K562 (cell line): Measurements from ENCODE around the gene C2orf92. TPM values are rescaled to one million over a fixed set of nuclear protein-coding genes. Genes with fewer than 3 reads are reported as not detected.

Source experiments
- E4F1 ChIP-seq: fragments of 250-450 bp; sonication (Bioruptor Pico); IDR thresholded peaks from 2 replicates; pipeline ENCODE4 v1.5.0; 2021; ENCODE audit warnings: mild to moderate bottlenecking, borderline replicate concordance
- ELF2 ChIP-seq: fragments of 250-450 bp; sonication (Bioruptor Pico); IDR thresholded peaks from 2 replicates; pipeline ENCODE4 v1.5.0; 2021; ENCODE audit warnings: mild to moderate bottlenecking
- FOXO4 ChIP-seq: fragments of 450-650 bp; formaldehyde crosslinking; IDR thresholded peaks from 2 replicates; pipeline ENCODE4 v1.4.0; 2020; ENCODE audit warnings: mild to moderate bottlenecking, moderate library complexity
- HBP1 ChIP-seq: fragments of 450-650 bp; formaldehyde crosslinking; IDR thresholded peaks from 2 replicates; pipeline ENCODE4 v1.4.0; 2022; ENCODE audit warnings: missing genetic modification characterization
- NCOA1 ChIP-seq: fragments of 450-650 bp; IDR thresholded peaks from 2 replicates; pipeline ENCODE4 v1.6.1; 2016; ENCODE audit warnings: low read depth
- POU5F1 ChIP-seq: fragments of 150-350 bp; IDR thresholded peaks from 2 replicates; pipeline ENCODE4 v1.6.1; 2014; ENCODE audit warnings: borderline replicate concordance, low read length, low read depth, mild to moderate bottlenecking; ENCODE audit not compliant: partially characterized antibody
- SMARCA4 ChIP-seq: fragments of 450-650 bp; IDR thresholded peaks from 2 replicates; pipeline ENCODE4 v1.6.1; 2016
- SMARCC2 ChIP-seq: fragments of 450-650 bp; IDR thresholded peaks from 2 replicates; pipeline ENCODE4 v1.6.1; 2017; ENCODE audit warnings: antibody characterized with exemption, moderate library complexity, mild to moderate bottlenecking, low read depth
- TCF3 ChIP-seq: sonication (generic); formaldehyde crosslinking; IDR thresholded peaks from 2 replicates; pipeline ENCODE4 v1.4.0; 2020; ENCODE audit warnings: mild to moderate bottlenecking, missing genetic modification reagents
- TOE1 ChIP-seq, 2 experiments: fragments of 450-650 bp in 1 of 2; sonication (generic) in 1 of 2; formaldehyde crosslinking in 1 of 2; IDR thresholded peaks; 2 replicates each; pipeline versions ENCODE4 v1.7.1 to v1.8.0; 2016 to 2022; ENCODE audit warnings: borderline replicate concordance in 2 of 2, mild to moderate bottlenecking in 2 of 2, antibody characterized with exemption in 1 of 2, inconsistent platforms in 1 of 2, low read depth in 1 of 2, missing genetic modification reagents in 1 of 2, moderate library complexity in 1 of 2
- ZBTB5 ChIP-seq: fragments of 450-650 bp; IDR thresholded peaks from 2 replicates; pipeline ENCODE4 v1.6.1; 2017; ENCODE audit warnings: antibody characterized with exemption
- ZKSCAN8 ChIP-seq: fragments of 200-800 bp; sonication (Bioruptor generic); IDR thresholded peaks from 2 replicates; pipeline ENCODE4 v1.6.1; 2016; ENCODE audit warnings: missing genetic modification characterization, missing compliant biosample characterization
- polyA plus RNA-seq, 8 experiments: library from polyadenylated mRNA; depleted of rRNA in 4 of 8; stranded (reverse) in 5 of 8; unstranded in 3 of 8; fragments of >200 nt; fragmentation: Nextera tagmentation in 2 of 8; fragmentation: Illumina TruSeq in 1 of 8; extraction: Ambion mirVana in 2 of 8; extraction: Trizol in 1 of 8; gene quantifications; 2 replicates each; pipeline versions ENCODE4 v1.2.1 to v1.2.3, GENCODE V29; 2011 to 2014; ENCODE audit warnings: inconsistent platforms in 1 of 8, missing spikeins in 1 of 8
- total RNA-seq, 7 experiments: library from RNA; depleted of rRNA in 6 of 7; stranded (reverse); fragments of >200 nt in 6 of 7; fragmentation: Illumina TruSeq in 2 of 7; extraction: Trizol in 2 of 7; gene quantifications; 2 replicates each; pipeline versions ENCODE4 v1.2.1 to v1.2.3, GENCODE V29; 2011 to 2021; ENCODE audit warnings: low replicate concordance in 1 of 7
- TF ChIP-seq, protein P1 (sequence below): fragments of 200-800 bp; sonication (Bioruptor generic); IDR thresholded peaks from 2 replicates; pipeline ENCODE4 v1.6.1; 2017; ENCODE audit warnings: missing genetic modification characterization, missing compliant biosample characterization

The C2orf92 gene
- total and polyA plus RNA-seq, 9 of the 15 experiments (the other 6 are each of a cell fraction or from before 2014, with no cell fraction given): 0.65 to 6.8 (median 3.6) TPM

GRCh38 chr2:97673182-97673914 is 3.8 kb downstream of the C2orf92 start (continued):
- TF ChIP-seq, protein P1, sequence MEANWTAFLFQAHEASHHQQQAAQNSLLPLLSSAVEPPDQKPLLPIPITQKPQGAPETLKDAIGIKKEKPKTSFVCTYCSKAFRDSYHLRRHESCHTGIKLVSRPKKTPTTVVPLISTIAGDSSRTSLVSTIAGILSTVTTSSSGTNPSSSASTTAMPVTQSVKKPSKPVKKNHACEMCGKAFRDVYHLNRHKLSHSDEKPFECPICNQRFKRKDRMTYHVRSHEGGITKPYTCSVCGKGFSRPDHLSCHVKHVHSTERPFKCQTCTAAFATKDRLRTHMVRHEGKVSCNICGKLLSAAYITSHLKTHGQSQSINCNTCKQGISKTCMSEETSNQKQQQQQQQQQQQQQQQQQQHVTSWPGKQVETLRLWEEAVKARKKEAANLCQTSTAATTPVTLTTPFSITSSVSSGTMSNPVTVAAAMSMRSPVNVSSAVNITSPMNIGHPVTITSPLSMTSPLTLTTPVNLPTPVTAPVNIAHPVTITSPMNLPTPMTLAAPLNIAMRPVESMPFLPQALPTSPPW (CRISPR knock-in tag): peak; percentile 9
- TF ChIP-seq ZKSCAN8: 0 out of 2 replicates have a peak, but pooled peaks have one; percentile 37
- no peak for TF ChIP-seq POU5F1
- 0 out of 2 replicates have a peak, but pooled peaks have one; percentile 12 for TF ChIP-seq SMARCC2
- no peak for TF ChIP-seq ZBTB5
- TF ChIP-seq FOXO4 (CRISPR knock-in tag): no peak
- TF ChIP-seq TOE1 (IDR thresholded peaks at IDR 0.05; ENCODE audit: borderline replicate concordance): 0 out of 2 replicates have a peak, but pooled peaks have one; percentile 10
- TF ChIP-seq TOE1 (CRISPR knock-in tag; IDR thresholded peaks at IDR 0.05; ENCODE audit: borderline replicate concordance, low read depth): no peak
- TF ChIP-seq HBP1: no peak
- TF ChIP-seq SMARCA4: peak; percentile 35; the same call in 1 of the 2 replicates
- peak; percentile 63 for TF ChIP-seq TCF3
- TF ChIP-seq ELF2 (CRISPR knock-in tag): peak; percentile 26; the same call in 1 of the 2 replicates
- TF ChIP-seq NCOA1: no peak
- TF ChIP-seq E4F1 (CRISPR knock-in tag): no peak
